ENCODE results near the gene TMBIM1.

GRCh38 chr2:218228366-218229090 lies 63.8 kb downstream of the TMBIM1 start:
- TF ChIP-seq, protein P1, sequence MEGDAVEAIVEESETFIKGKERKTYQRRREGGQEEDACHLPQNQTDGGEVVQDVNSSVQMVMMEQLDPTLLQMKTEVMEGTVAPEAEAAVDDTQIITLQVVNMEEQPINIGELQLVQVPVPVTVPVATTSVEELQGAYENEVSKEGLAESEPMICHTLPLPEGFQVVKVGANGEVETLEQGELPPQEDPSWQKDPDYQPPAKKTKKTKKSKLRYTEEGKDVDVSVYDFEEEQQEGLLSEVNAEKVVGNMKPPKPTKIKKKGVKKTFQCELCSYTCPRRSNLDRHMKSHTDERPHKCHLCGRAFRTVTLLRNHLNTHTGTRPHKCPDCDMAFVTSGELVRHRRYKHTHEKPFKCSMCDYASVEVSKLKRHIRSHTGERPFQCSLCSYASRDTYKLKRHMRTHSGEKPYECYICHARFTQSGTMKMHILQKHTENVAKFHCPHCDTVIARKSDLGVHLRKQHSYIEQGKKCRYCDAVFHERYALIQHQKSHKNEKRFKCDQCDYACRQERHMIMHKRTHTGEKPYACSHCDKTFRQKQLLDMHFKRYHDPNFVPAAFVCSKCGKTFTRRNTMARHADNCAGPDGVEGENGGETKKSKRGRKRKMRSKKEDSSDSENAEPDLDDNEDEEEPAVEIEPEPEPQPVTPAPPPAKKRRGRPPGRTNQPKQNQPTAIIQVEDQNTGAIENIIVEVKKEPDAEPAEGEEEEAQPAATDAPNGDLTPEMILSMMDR (IDR thresholded peaks at IDR 0.05): no peak
- TF ChIP-seq POLR2A (IDR thresholded peaks at IDR 0.05): no peak
